PFSK-1 (cell line): ENCODE data around the gene NUP43.

Source experiments
- FOXP2 ChIP-seq: optimal IDR thresholded peaks from 2 replicates; pipeline ENCODE3; 2011; ENCODE audit warnings: borderline replicate concordance, control low read depth, inconsistent platforms; ENCODE audit not compliant: insufficient read depth; ENCODE audit errors: extremely low read length, extremely low read depth
- POLR2AphosphoS5 ChIP-seq: IDR thresholded peaks from 2 replicates; pipeline ENCODE4 v1.6.1; 2012; ENCODE audit warnings: low read depth, mild to moderate bottlenecking, control low read depth, low read length, moderate library complexity
- SIN3A ChIP-seq: IDR thresholded peaks from 2 replicates; pipeline ENCODE4 v1.6.1; 2012; ENCODE audit warnings: mild to moderate bottlenecking, low read length, moderate library complexity, borderline replicate concordance; ENCODE audit not compliant: insufficient read depth
- TAF1 ChIP-seq: IDR thresholded peaks from 2 replicates; pipeline ENCODE4 v1.6.1; 2012; ENCODE audit warnings: low read length, control low read depth, borderline replicate concordance; ENCODE audit not compliant: insufficient read depth
- TF ChIP-seq, protein P1 (sequence below), 2 experiments: IDR thresholded peaks; 2 replicates each; pipeline versions ENCODE4 v1.6.1 to v1.8.0; 2011 to 2012; ENCODE audit warnings: low read depth in 2 of 2, low read length in 2 of 2, control low read depth in 1 of 2, inconsistent platforms in 1 of 2, mild to moderate bottlenecking in 1 of 2, moderate library complexity in 1 of 2; ENCODE audit not compliant: insufficient read depth in 1 of 2

The NUP43 gene

DNA sequence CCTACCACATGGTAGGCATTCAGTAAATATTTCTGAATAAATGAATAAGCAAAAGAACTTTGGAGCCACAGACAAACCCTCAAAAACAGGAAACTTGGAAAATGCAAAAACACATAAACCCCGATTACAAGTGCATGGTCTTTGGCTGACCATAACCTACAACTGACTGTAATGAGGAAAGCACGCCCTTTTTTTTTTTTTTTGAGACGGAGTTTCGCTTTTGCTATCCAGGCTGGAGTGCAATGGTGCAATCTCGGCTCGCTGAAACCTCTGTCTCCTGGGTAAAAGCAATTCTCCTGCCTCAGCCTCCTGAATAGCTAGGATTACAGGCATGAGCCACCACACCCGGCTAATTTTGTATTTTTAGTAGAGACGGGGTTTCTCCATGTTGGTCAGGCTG lies 16.5 kb downstream of the NUP43 start:
- TF ChIP-seq SIN3A: no peak
- no peak for TF ChIP-seq POLR2AphosphoS5
- TF ChIP-seq TAF1: no peak
- TF ChIP-seq FOXP2: no peak
- TF ChIP-seq, protein P1, sequence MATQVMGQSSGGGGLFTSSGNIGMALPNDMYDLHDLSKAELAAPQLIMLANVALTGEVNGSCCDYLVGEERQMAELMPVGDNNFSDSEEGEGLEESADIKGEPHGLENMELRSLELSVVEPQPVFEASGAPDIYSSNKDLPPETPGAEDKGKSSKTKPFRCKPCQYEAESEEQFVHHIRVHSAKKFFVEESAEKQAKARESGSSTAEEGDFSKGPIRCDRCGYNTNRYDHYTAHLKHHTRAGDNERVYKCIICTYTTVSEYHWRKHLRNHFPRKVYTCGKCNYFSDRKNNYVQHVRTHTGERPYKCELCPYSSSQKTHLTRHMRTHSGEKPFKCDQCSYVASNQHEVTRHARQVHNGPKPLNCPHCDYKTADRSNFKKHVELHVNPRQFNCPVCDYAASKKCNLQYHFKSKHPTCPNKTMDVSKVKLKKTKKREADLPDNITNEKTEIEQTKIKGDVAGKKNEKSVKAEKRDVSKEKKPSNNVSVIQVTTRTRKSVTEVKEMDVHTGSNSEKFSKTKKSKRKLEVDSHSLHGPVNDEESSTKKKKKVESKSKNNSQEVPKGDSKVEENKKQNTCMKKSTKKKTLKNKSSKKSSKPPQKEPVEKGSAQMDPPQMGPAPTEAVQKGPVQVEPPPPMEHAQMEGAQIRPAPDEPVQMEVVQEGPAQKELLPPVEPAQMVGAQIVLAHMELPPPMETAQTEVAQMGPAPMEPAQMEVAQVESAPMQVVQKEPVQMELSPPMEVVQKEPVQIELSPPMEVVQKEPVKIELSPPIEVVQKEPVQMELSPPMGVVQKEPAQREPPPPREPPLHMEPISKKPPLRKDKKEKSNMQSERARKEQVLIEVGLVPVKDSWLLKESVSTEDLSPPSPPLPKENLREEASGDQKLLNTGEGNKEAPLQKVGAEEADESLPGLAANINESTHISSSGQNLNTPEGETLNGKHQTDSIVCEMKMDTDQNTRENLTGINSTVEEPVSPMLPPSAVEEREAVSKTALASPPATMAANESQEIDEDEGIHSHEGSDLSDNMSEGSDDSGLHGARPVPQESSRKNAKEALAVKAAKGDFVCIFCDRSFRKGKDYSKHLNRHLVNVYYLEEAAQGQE (IDR thresholded peaks at IDR 0.05; ENCODE audit: insufficient read depth in 1 of 2, low read depth in 2 of 2, low read length in 2 of 2): no peak

DNA sequence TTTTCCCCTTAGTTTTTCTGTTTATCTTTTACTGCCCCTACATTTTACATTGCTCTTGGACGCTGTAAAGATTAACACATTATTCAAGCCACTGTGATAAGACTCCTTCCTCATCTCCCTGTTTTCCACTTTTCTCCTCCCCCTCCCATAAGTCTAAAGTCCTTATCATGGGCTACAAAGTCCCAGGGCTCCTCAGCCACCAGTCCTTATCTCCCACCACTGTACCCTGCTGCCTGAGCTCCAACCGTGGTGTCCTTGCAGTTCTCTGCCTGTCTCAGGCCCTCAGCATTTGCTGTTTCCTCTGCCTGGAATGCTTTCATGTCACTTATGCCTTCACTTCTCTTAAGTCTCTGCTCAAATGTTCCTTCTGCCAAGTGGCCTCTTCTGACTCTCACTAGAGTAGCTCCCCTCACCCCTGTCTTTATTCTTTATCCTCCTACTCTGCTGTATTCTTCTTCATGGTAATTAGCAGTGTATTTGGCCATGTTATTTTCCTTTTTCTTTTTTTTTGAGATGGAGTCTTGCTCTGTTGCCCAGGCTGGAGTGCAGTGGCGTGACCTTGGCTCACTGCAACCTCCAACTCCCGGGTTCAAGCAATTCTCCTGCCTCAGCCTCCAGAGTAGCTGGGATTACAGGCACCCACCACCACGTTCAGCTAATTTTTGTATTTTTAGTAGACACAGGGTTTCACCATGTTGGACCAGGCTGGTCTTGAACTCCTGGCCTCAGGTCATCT lies 17.7 kb downstream of the NUP43 start:
- no peak for TF ChIP-seq SIN3A
- TF ChIP-seq POLR2AphosphoS5: no peak
- no peak for TF ChIP-seq TAF1
- no peak for TF ChIP-seq FOXP2
- TF ChIP-seq, protein P1 (IDR thresholded peaks at IDR 0.05; ENCODE audit: insufficient read depth in 1 of 2, low read depth in 2 of 2, low read length in 2 of 2): no peak

DNA sequence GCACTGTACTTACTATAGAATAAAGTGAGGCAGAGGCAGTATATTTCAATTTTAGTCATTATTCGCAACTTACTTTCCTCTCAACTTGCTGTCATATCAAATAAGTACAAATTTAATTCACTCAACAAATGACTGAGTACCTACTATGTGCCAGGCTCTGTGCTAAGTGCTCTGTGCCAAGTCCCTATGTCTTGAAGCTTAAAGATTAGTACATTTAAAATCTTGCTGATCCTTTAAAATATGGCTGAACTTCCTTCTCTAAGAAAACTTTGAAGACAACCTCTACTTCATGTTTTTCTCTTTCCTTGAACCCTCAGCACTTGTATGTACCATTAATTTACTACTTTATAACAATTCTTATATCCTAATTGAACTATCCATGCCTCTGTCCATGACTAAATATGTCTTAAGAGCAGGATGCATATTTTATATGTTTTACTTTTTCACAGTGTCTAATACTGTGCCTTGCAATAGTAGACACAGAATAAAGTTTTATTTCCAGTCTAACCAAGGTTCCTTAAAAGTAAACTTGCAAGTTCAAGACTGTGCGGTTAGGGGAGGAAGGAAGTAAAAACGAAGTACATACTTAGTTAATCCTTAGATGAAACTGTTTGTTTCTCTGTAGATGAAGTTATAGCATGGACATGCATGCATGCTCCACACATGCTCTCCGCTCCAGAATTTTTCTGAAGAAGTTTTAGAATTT lies 18.4 kb downstream of the NUP43 start:
- TF ChIP-seq POLR2AphosphoS5 (no peak), FOXP2 (no peak), SIN3A (no peak), TAF1 (no peak)
- TF ChIP-seq, protein P1 (IDR thresholded peaks at IDR 0.05; ENCODE audit: insufficient read depth in 1 of 2, low read depth in 2 of 2, low read length in 2 of 2): no peak

DNA sequence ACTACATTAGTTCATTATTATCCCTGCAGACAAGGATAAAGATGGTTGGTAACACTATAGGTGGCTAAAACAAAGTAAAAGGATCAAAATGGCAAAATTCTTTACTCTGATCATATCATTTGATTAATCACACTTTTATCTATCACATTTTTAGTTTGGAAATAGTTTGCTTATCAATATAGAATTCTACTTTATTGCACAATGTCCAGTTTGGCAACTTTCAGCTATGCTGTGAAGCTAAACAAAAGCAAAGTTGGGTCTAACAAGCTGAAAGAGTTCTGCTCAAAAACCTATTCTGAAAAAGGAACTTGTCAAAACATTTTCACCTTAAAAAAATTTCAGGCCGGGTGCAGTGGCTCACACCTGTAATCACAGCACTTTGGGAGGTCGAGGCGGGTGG lies 20.5 kb downstream of the NUP43 start:
- TF ChIP-seq FOXP2 (no peak), TAF1 (no peak)

DNA sequence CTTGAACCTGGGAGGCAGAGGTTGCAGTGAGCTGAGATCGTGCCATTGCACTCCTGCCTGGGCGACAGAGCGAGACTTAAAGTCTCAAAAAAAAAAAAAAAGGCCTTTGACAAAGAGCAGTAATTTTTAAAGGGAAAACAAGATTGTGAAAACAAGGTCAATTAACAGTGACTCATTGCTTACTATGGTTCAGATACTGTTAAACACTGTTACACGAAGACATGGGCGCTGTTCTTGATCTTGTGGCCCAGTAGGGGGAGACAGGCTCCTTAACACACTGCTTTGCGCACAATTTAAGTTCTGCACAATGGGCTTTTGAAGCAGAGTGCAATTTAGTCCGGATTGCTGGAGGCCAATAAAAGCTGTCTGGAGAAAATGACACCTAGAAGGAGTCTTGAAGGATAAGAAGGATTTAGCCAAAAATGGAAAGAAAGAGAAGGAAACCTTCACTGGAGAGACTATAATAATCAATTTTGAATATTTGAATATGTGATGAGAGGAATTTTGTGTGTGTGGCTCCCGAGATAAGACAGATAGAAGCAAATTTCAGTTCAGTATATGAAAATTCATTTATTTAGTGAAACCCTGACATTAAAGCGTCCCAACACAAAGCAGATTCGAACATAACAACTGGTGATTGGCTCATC lies 22.4 kb downstream of the NUP43 start:
- TF ChIP-seq TAF1 (no peak), SIN3A (no peak), FOXP2 (no peak), POLR2AphosphoS5 (no peak)
- TF ChIP-seq, protein P1 (IDR thresholded peaks at IDR 0.05; ENCODE audit: insufficient read depth in 1 of 2, low read depth in 2 of 2, low read length in 2 of 2): no peak
